Ovary (tissue), 3 donors: Measurements from ENCODE around the gene IVD.

Experiments used
- EP300 ChIP-seq: sonication (generic); formaldehyde crosslinking; IDR thresholded peaks from one replicate; pipeline ENCODE4 v1.6.1; 2017; ENCODE audit warnings: antibody characterized with exemption
- POLR2A ChIP-seq: fragments of 450-650 bp; IDR thresholded peaks from one replicate; pipeline ENCODE4 v1.6.1; 2017; ENCODE audit warnings: antibody characterized with exemption, mild to moderate bottlenecking, moderate library complexity
- TF ChIP-seq, protein P1 (sequence below), 3 donors: fragments of 450-650 bp in 2 of 3; fragments of 200-600 bp in 1 of 3; IDR thresholded peaks; one replicate each; pipeline versions ENCODE4 v1.5.1 to v1.8.0; 2016 to 2022; ENCODE audit warnings: antibody characterized with exemption in 3 of 3, mild to moderate bottlenecking in 1 of 3
- donor health status: DM: no; HTN: no; CAD: no.

DNA sequence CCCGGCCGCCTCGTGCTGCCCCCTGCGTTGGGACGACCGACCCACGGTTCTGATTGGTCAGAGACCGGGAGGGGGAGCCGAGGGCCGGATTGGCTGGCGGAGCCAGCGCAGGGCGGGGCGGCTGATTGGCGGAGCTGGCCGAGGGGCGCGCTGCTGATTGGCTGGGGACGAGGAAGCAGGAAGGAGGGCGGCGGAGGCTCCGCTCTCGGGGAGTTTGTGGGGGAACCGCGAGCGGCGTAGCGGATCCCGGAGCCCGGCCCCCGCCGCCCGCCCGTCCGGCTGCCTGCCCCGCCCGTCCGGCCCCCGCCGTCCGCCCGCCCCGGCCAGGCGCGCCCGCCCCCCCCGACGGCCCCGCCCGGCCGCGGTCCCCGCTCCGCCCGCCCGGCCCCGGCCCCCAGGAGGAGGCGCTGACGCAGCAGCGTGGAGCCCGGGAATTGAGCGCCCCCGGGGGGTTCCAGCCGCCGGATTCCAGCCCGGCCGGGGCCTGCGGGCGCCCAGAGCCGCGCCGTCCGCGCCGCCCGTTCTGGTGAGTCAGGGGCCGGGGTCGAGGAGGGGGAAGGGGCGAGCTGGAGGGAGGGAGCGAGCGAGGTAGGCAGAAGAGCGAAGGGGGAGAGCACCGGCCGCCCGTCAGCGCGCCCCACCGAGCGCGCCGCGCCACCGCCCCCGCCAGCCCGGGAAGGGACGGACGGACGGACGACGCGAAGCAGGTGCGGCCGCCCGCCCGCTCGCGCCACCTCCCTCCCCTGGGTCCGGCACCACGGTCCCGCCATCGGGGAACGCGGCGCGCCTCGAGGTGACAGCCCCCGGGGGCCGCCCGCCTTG lies 35.4 kb downstream of the IVD start, which contains the start of gene BAHD1:
- TF ChIP-seq, protein P1, sequence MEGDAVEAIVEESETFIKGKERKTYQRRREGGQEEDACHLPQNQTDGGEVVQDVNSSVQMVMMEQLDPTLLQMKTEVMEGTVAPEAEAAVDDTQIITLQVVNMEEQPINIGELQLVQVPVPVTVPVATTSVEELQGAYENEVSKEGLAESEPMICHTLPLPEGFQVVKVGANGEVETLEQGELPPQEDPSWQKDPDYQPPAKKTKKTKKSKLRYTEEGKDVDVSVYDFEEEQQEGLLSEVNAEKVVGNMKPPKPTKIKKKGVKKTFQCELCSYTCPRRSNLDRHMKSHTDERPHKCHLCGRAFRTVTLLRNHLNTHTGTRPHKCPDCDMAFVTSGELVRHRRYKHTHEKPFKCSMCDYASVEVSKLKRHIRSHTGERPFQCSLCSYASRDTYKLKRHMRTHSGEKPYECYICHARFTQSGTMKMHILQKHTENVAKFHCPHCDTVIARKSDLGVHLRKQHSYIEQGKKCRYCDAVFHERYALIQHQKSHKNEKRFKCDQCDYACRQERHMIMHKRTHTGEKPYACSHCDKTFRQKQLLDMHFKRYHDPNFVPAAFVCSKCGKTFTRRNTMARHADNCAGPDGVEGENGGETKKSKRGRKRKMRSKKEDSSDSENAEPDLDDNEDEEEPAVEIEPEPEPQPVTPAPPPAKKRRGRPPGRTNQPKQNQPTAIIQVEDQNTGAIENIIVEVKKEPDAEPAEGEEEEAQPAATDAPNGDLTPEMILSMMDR (IDR thresholded peaks at IDR 0.05) = peak in 1 of 3 donors; percentile 6
- TF ChIP-seq EP300 (no peak), POLR2A (peak; percentile 33)
